ENCODE results near the gene SPHKAP.

DNA sequence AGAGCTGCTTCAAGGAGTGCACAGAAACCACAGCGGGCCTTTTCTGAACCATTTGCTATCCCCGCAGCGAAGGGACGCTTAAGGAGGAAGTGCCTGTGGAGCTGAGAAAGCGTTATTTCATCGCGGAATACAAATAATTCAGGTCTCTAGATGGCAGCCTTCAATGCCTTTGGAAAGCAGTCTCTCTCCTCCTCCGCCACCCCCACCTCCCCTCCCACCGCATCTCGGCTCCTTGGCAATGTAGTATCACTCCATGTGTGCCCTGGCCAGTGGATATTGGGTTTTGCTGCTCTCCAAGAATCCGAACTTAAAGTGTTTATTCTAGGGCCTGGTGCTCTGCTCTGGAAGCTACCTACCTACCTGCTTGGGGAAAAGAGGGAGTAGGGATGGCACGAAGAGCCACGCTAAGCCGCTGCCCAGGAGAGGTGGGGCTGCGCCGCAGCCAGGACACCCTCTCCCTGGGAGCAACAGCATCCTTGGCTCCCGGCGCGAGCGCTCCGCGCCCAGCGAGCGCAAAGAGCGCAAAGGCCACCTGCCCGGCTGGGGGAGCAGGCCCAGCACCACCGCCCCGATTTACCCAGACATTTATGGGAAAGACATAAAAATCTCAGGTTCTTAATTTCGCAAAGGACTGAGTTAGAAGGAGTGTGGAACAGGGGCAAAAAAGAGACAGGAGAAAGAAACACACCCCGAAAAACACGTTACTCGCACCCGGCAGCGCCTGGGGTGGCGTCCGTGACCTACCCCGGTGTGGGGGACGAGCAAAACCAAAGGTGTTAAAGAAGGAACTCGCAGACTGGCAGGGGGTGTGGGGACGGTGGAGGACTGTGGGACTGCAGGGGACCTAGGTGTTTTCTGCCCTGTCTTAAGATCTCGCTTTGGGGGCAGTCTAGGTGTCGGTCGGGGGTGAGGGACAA, 1.0 kb downstream of the SPHKAP start:
- TF ChIP-seq CTCF (IDR thresholded peaks at IDR 0.05; ENCODE audit: low read length), result no peak
- no peak for TF ChIP-seq EZH2 (IDR thresholded peaks at IDR 0.05; ENCODE audit: borderline replicate concordance, low read length)
